Neural cell (in vitro differentiated cells): ENCODE data around the gene GALNT16. TPM values are rescaled to one million over a fixed set of nuclear protein-coding genes. Genes with fewer than 3 reads are reported as not detected.

Experiments used
- H2AFZ ChIP-seq: fragments of 200-600, 300-800 bp; sonication (generic), shearing (Covaris generic); 2 replicates; pipeline ENCODE4 v1.6.0; 2014; ENCODE audit warnings: low read depth, mild to moderate bottlenecking, antibody characterized with exemption, low read length, moderate library complexity
- H3F3A ChIP-seq: fragments of 200-600 bp; shearing (Covaris generic); 2 replicates; pipeline ENCODE4 v1.6.1; 2016; ENCODE audit warnings: mild to moderate bottlenecking, moderate library complexity, mixed read lengths, antibody characterized with exemption, low read length; ENCODE audit not compliant: insufficient read depth, poor library complexity, severe bottlenecking
- H3K27ac ChIP-seq: fragments of 200-600, 300-800 bp; sonication (generic), shearing (Covaris generic); 2 replicates; pipeline ENCODE4 v1.5.1; 2014; ENCODE audit warnings: mild to moderate bottlenecking, low read length, moderate library complexity
- H3K27me3 ChIP-seq: fragments of 300-800, 200-600 bp; sonication (generic), shearing (Covaris generic); 2 replicates; pipeline ENCODE4 v1.6.0; 2014; ENCODE audit warnings: mild to moderate bottlenecking, low read depth, low read length, moderate library complexity; ENCODE audit not compliant: insufficient read depth
- H3K36me3 ChIP-seq: fragments of 300-800, 200-600 bp; sonication (generic), shearing (Covaris generic); 2 replicates; pipeline ENCODE4 v1.5.1; 2014; ENCODE audit warnings: mild to moderate bottlenecking, antibody characterized with exemption, low read length, moderate library complexity; ENCODE audit not compliant: insufficient read depth
- H3K4me2 ChIP-seq: fragments of 300-800, 200-600 bp; sonication (generic), shearing (Covaris generic); 2 replicates; pipeline ENCODE4 v1.6.0; 2014; ENCODE audit warnings: mild to moderate bottlenecking, low read length
- H3K4me3 ChIP-seq: fragments of 300-800, 200-600 bp; sonication (generic), shearing (Covaris generic); 2 replicates; pipeline ENCODE4 v1.5.1; 2014; ENCODE audit warnings: mild to moderate bottlenecking, low read length, moderate library complexity
- H3K79me2 ChIP-seq: fragments of 200-600 bp; shearing (Covaris generic); replicated peaks from 2 replicates; pipeline ENCODE4 v1.6.0; 2014; ENCODE audit warnings: mild to moderate bottlenecking, low read length, moderate library complexity; ENCODE audit not compliant: insufficient read depth
- H3K9ac ChIP-seq: fragments of 300-800, 200-600 bp; sonication (generic), shearing (Covaris generic); 2 replicates; pipeline ENCODE4 v1.6.1; 2016; ENCODE audit warnings: mild to moderate bottlenecking, low read length, mixed read lengths
- H3K9me2 ChIP-seq: fragments of 200-600 bp; shearing (Covaris generic); 2 replicates; pipeline ENCODE4 v1.6.1; 2016; ENCODE audit warnings: mild to moderate bottlenecking, low read length, mixed read lengths; ENCODE audit not compliant: insufficient read depth
- H3K9me3 ChIP-seq: fragments of 200-600, 300-800 bp; sonication (generic), shearing (Covaris generic); 2 replicates; pipeline ENCODE4 v1.6.1; 2016; ENCODE audit warnings: mild to moderate bottlenecking, mixed run types, low read length, moderate library complexity, mixed read lengths
- H4K20me1 ChIP-seq: fragments of 200-600 bp; shearing (Covaris generic); 2 replicates; pipeline ENCODE4 v1.6.1; 2016; ENCODE audit warnings: mild to moderate bottlenecking, mixed run types; ENCODE audit not compliant: insufficient read depth
- CTCF ChIP-seq: fragments of 450-650 bp; IDR thresholded peaks from 2 replicates; pipeline ENCODE4 v1.5.1; 2014; ENCODE audit warnings: antibody characterized with exemption, mild to moderate bottlenecking, moderate library complexity; ENCODE audit not compliant: poor library complexity, severe bottlenecking
- EP300 ChIP-seq: fragments of 450-650 bp; conservative IDR thresholded peaks from 2 replicates; pipeline ENCODE4 v1.6.1; 2014; ENCODE audit warnings: antibody characterized with exemption, mild to moderate bottlenecking, moderate library complexity; ENCODE audit not compliant: poor library complexity, severe bottlenecking
- EZH2 ChIP-seq: fragments of 200-600, 300-800 bp; shearing (Covaris generic), sonication (generic); IDR thresholded peaks from 2 replicates; pipeline ENCODE4 v1.6.1; 2014; ENCODE audit warnings: antibody characterized with exemption, low read length, borderline replicate concordance, mild to moderate bottlenecking; ENCODE audit not compliant: insufficient read depth, poor library complexity, severe bottlenecking
- MXI1 ChIP-seq: fragments of 450-650 bp; conservative IDR thresholded peaks from 2 replicates; pipeline ENCODE4 v1.6.1; 2014; ENCODE audit warnings: antibody characterized with exemption, mild to moderate bottlenecking; ENCODE audit not compliant: poor library complexity, severe bottlenecking
- POLR2AphosphoS5 ChIP-seq: IDR thresholded peaks from 2 replicates; pipeline ENCODE4 v1.6.1; 2012
- RAD21 ChIP-seq: fragments of 450-650 bp; conservative IDR thresholded peaks from 2 replicates; pipeline ENCODE4 v1.6.1; 2014; ENCODE audit warnings: antibody characterized with exemption, mild to moderate bottlenecking, moderate library complexity
- REST ChIP-seq: IDR thresholded peaks from 2 replicates; pipeline ENCODE4 v1.6.1; 2012; ENCODE audit warnings: borderline replicate concordance
- SMC3 ChIP-seq: fragments of 450-650 bp; conservative IDR thresholded peaks from 2 replicates; pipeline ENCODE4 v1.6.1; 2014; ENCODE audit warnings: antibody characterized with exemption, mild to moderate bottlenecking, moderate library complexity; ENCODE audit not compliant: poor library complexity
- TAF1 ChIP-seq: IDR thresholded peaks from 2 replicates; pipeline ENCODE4 v1.6.1; 2012; ENCODE audit warnings: low read depth
- polyA plus RNA-seq: library from polyadenylated mRNA; depleted of rRNA; stranded (reverse); fragments of >200 nt; gene quantifications from 2 replicates; pipeline ENCODE4 v1.2.3, GENCODE V29; 2014

The GALNT16 gene
- polyA plus RNA-seq, 1 donor from 2014 or later: 23.8 TPM

GRCh38 chr14:69339426-69339825, 79.5 kb downstream of the GALNT16 start:
- H2AFZ ChIP-seq: no peak overlapping the region
- H3K36me3 ChIP-seq: no peaks in the 10 kb centered on the region
- H3K4me3 ChIP-seq: no peak overlapping the region
- H3K79me2 ChIP-seq: no peaks in the 10 kb centered on the region
- H3K27me3 ChIP-seq: no peaks in the 10 kb centered on the region
- H4K20me1 ChIP-seq: no peaks in the 10 kb centered on the region
- no peak for TF ChIP-seq CTCF
- TF ChIP-seq RAD21: no peak
- TF ChIP-seq REST: no peak
- TF ChIP-seq SMC3: no peak
- TF ChIP-seq MXI1: no peak
- no peak for TF ChIP-seq EP300
- H3K9me2 ChIP-seq: no peaks in the 10 kb centered on the region
- H3K27ac ChIP-seq: no peak overlapping the region
- H3K9me3 ChIP-seq: no peaks in the 10 kb centered on the region
- H3F3A ChIP-seq: no peaks in the 10 kb centered on the region
- no peak overlapping the region for H3K9ac ChIP-seq
- no peak overlapping the region for H3K4me2 ChIP-seq

GRCh38 chr14:69342928-69343525, 83.1 kb downstream of the GALNT16 start:
- no peaks in the 10 kb centered on the region for H3K9me2 ChIP-seq
- no peaks in the 10 kb centered on the region for H4K20me1 ChIP-seq
- H3K9ac ChIP-seq: no peak overlapping the region
- H3K36me3 ChIP-seq: no peaks in the 10 kb centered on the region
- H3K79me2 ChIP-seq: no peaks in the 10 kb centered on the region
- H3K27me3 ChIP-seq: no peaks in the 10 kb centered on the region
- no peaks in the 10 kb centered on the region for H3F3A ChIP-seq
- TF ChIP-seq CTCF (no peak), SMC3 (no peak), MXI1 (no peak), TAF1 (no peak), EZH2 (no peak), POLR2AphosphoS5 (no peak), RAD21 (no peak), REST (no peak), EP300 (no peak)
- H3K4me3 ChIP-seq: no peak overlapping the region
- H2AFZ ChIP-seq: no peak overlapping the region
- H3K9me3 ChIP-seq: no peaks in the 10 kb centered on the region
- H3K4me2 ChIP-seq: no peak overlapping the region
- no peak overlapping the region for H3K27ac ChIP-seq
